SK-N-SH (cell line): Measurements from ENCODE around the gene ERC1. TPM values are rescaled to one million over a fixed set of nuclear protein-coding genes. Genes with fewer than 3 reads are reported as not detected.

Experiments
- CTCF ChIA-PET: fragments of 300-600, 350-600 bp; formaldehyde crosslinking; extraction: SDS; loops from one replicate; lab custom pipeline; 2021; lab: Yijun Ruan, JAX
- POLR2A ChIA-PET: fragments of 350-600 bp; sonication (Branson Sonifier 250); formaldehyde crosslinking; extraction: SDS; loops from one replicate; lab custom pipeline; 2020; ENCODE audit warnings: antibody characterized with exemption, inconsistent platforms; lab: Yijun Ruan, JAX
- DNase-seq: peaks from one replicate; pipeline ENCODE4 v3.0.0; 2012
- H2AFZ ChIP-seq: fragments of 200-600 bp; sonication (generic); 2 replicates; pipeline ENCODE4 v1.8.1; 2016; ENCODE audit warnings: antibody characterized with exemption, mild to moderate bottlenecking, low read depth
- H3F3A ChIP-seq: fragments of 200-600 bp; sonication (generic); replicated peaks from 2 replicates; pipeline ENCODE3; 2016; ENCODE audit warnings: antibody characterized with exemption, mild to moderate bottlenecking; ENCODE audit not compliant: insufficient read depth
- H3K27ac ChIP-seq, 2 experiments: fragments of 200-500 bp in 1 of 2; fragments of 200-600 bp in 1 of 2; sonication (Bioruptor generic) in 1 of 2; sonication (generic), shearing (Covaris generic) in 1 of 2; 2 replicates each; pipeline versions ENCODE4 v1.5.1 to v1.6.1; 2014 to 2016; ENCODE audit warnings: low read depth in 2 of 2, inconsistent platforms in 1 of 2, low read length in 1 of 2, mild to moderate bottlenecking in 1 of 2, mixed read lengths in 1 of 2
- H3K27me3 ChIP-seq: fragments of 200-600 bp; sonication (generic), shearing (Covaris generic); 2 replicates; pipeline ENCODE4 v1.6.1; 2016; ENCODE audit warnings: mixed run types; ENCODE audit not compliant: insufficient read depth
- H3K36me3 ChIP-seq, 2 experiments: fragments of 200-500 bp in 1 of 2; fragments of 200-600 bp in 1 of 2; sonication (Bioruptor generic) in 1 of 2; sonication (generic) in 1 of 2; replicated peaks in 1 of 2; 2 replicates each; pipeline versions ENCODE3 to v1.5.1; 2014 to 2016; ENCODE audit warnings: low read length in 1 of 2, mild to moderate bottlenecking in 1 of 2; ENCODE audit not compliant: insufficient read depth in 2 of 2, control insufficient read depth in 1 of 2
- H3K4me1 ChIP-seq, 2 experiments: fragments of 200-500 bp in 1 of 2; fragments of 200-600 bp in 1 of 2; sonication (Bioruptor generic) in 1 of 2; sonication (generic), shearing (Covaris generic) in 1 of 2; 2 replicates each; pipeline versions ENCODE4 v1.5.1 to v1.6.1; 2014 to 2016; ENCODE audit warnings: low read depth in 1 of 2, low read length in 1 of 2, mixed run types in 1 of 2; ENCODE audit not compliant: insufficient read depth in 2 of 2, control insufficient read depth in 1 of 2
- H3K4me2 ChIP-seq: fragments of 200-600 bp; sonication (generic), shearing (Covaris generic); 2 replicates; pipeline ENCODE4 v1.6.1; 2017; ENCODE audit warnings: mixed run types
- H3K4me3 ChIP-seq, 2 experiments: fragments of 200-500 bp in 1 of 2; fragments of 200-600 bp in 1 of 2; sonication (Bioruptor generic) in 1 of 2; sonication (generic), shearing (Covaris generic) in 1 of 2; 2 replicates each; pipeline versions ENCODE4 v1.5.1 to v1.8.1; 2014 to 2016; ENCODE audit warnings: low read depth in 2 of 2, inconsistent platforms in 1 of 2, low read length in 1 of 2, mild to moderate bottlenecking in 1 of 2, mixed read lengths in 1 of 2, moderate library complexity in 1 of 2
- H3K79me2 ChIP-seq: fragments of 200-600 bp; sonication (generic); 2 replicates; pipeline ENCODE4 v1.8.1; 2017; ENCODE audit warnings: mild to moderate bottlenecking; ENCODE audit not compliant: insufficient read depth
- H3K9ac ChIP-seq: fragments of 200-600 bp; sonication (generic); 2 replicates; pipeline ENCODE4 v1.6.1; 2017; ENCODE audit warnings: mixed run types
- H3K9me2 ChIP-seq: fragments of 200-600 bp; sonication (generic); 2 replicates; pipeline ENCODE4 v1.6.1; 2017; ENCODE audit warnings: mixed run types
- H3K9me3 ChIP-seq: fragments of 200-600 bp; sonication (generic); 2 replicates; pipeline ENCODE4 v1.6.1; 2017; ENCODE audit warnings: mixed run types, mild to moderate bottlenecking, moderate library complexity
- H4K20me1 ChIP-seq: fragments of 200-600 bp; sonication (generic); 2 replicates; pipeline ENCODE4 v1.6.1; 2017; ENCODE audit warnings: mild to moderate bottlenecking, mixed run types; ENCODE audit not compliant: insufficient read depth
- ELF1 ChIP-seq: IDR thresholded peaks from 2 replicates; pipeline ENCODE4 v1.4.0; 2012
- EZH2phosphoT487 ChIP-seq: fragments of 200-600 bp; sonication (generic); IDR thresholded peaks from 2 replicates; pipeline ENCODE4 v1.6.1; 2017; ENCODE audit warnings: low read depth, mixed run types, mild to moderate bottlenecking, antibody characterized with exemption, moderate library complexity, borderline replicate concordance
- FOXJ3 ChIP-seq: sonication (generic); formaldehyde crosslinking; IDR thresholded peaks from 2 replicates; pipeline ENCODE4 v1.5.1; 2020; ENCODE audit warnings: mild to moderate bottlenecking, missing genetic modification reagents
- GATA2 ChIP-seq: sonication (generic); formaldehyde crosslinking; IDR thresholded peaks from 2 replicates; pipeline ENCODE4 v1.5.0; 2020; ENCODE audit warnings: mild to moderate bottlenecking, missing genetic modification reagents
- JUND ChIP-seq: IDR thresholded peaks from 2 replicates; pipeline ENCODE4 v1.4.0; 2012
- MEF2A ChIP-seq: IDR thresholded peaks from 2 replicates; pipeline ENCODE4 v1.4.0; 2012; ENCODE audit warnings: low read depth, borderline replicate concordance
- MXI1 ChIP-seq: IDR thresholded peaks from 2 replicates; pipeline ENCODE4 v1.6.1; 2012; ENCODE audit warnings: mild to moderate bottlenecking, low read depth, low read length, improper control_type of control experiment
- NFIC ChIP-seq: IDR thresholded peaks from 2 replicates; pipeline ENCODE4 v1.4.0; 2012; ENCODE audit warnings: borderline replicate concordance
- POLR2AphosphoS5 ChIP-seq: IDR thresholded peaks from 2 replicates; pipeline ENCODE4 v1.6.1; 2012; ENCODE audit warnings: low read depth, low read length
- RAD21 ChIP-seq: IDR thresholded peaks from 2 replicates; pipeline ENCODE4 v1.6.1; 2012; ENCODE audit warnings: mild to moderate bottlenecking, low read length
- RCOR1 ChIP-seq: fragments of 150-350 bp; IDR thresholded peaks from 2 replicates; pipeline ENCODE4 v1.6.1; 2017; ENCODE audit warnings: antibody characterized with exemption, low read length
- SIN3A ChIP-seq: IDR thresholded peaks from 2 replicates; pipeline ENCODE4 v1.6.1; 2012; ENCODE audit warnings: low read depth, mild to moderate bottlenecking, low read length, moderate library complexity, borderline replicate concordance
- YY1 ChIP-seq: IDR thresholded peaks from 2 replicates; pipeline ENCODE4 v1.4.0; 2012; ENCODE audit warnings: low read depth, mild to moderate bottlenecking
- WGBS: methylation state at CpG from one replicate; pipeline ENCODE4 v1.1.6; 2017; ENCODE audit warnings: low lambda C conversion rate; 5-methylcytosine and 5-hydroxymethylcytosine counted together
- polyA plus RNA-seq, 3 experiments: library from polyadenylated mRNA; depleted of rRNA; stranded (reverse); fragments of >200 nt; gene quantifications; 2 replicates each; pipeline ENCODE4 v1.2.3, GENCODE V29; 2012
- TF ChIP-seq, protein P1 (sequence below): IDR thresholded peaks from 2 replicates; pipeline ENCODE4 v1.4.0; 2012; ENCODE audit warnings: low read depth
- TF ChIP-seq, protein P2 (sequence below): fragments of 200-600 bp; sonication (generic); IDR thresholded peaks from 2 replicates; pipeline ENCODE4 v1.6.1; 2017; ENCODE audit warnings: antibody characterized with exemption, mild to moderate bottlenecking, moderate library complexity

ERC1 gene
- polyA plus RNA-seq, 1 of the 3 experiments (the other 2 are of a cell fraction) = 7.5 TPM

DNA sequence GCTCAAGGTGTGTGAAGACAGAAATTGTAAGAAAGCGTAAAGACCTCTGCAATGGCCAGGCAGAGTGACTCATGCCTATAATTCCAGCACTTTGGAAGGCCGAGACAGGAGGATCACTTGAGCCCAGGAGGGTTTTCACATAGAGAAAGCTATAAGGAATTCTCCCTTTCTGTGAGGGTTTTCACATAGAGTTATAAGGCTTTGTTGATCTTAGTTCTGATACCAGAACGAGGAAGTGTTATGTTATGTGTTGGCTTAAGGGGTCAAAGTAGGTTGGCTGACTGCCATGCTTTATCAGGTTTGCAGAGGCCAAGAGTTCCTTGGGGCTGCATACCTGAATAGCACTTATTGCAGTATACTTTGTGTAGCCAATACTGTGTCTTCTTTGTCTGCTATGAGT is 139.1 kb downstream of the ERC1 start:
- H3K79me2 ChIP-seq = peaks cover 11% of the 10 kb centered on the region; the same call in 1 of the 2 replicates
- H3K4me1 ChIP-seq = peaks cover 6 to 10% of the 10 kb centered on the region in 2 experiments; a peak in 2 of 4 replicates
- peaks cover 9% of the 10 kb centered on the region for H3F3A ChIP-seq
- H3K9me3 ChIP-seq = no peaks in the 10 kb centered on the region
- no peak for DNase-seq
- 47% methylated on average over 3 of the region's 3 CpGs for WGBS
- POLR2A ChIA-PET = no interaction called here
- H3K9ac ChIP-seq = no peak overlapping the region
- no peak overlapping the region for H3K27ac ChIP-seq
- peak; percentile 6; the same call in 1 of the 2 replicates for TF ChIP-seq NFIC
- no peak for TF ChIP-seq ELF1
- no peaks in the 10 kb centered on the region for H3K27me3 ChIP-seq
- CTCF ChIA-PET = interaction anchor here (0.6 to 4.8 kb wide), 5 partner anchors 11 to 475 kb away, joined by 3 to 35 read pairs (median 3); no protein-coding TSS in a partner anchor
- no peaks in the 10 kb centered on the region for H4K20me1 ChIP-seq
- no peak overlapping the region for H2AFZ ChIP-seq
- peaks cover 0 to 3% of the 10 kb centered on the region in 2 experiments for H3K36me3 ChIP-seq
- H3K9me2 ChIP-seq = no peaks in the 10 kb centered on the region
- H3K4me3 ChIP-seq = no peak overlapping the region
- H3K4me2 ChIP-seq = no peak overlapping the region

DNA sequence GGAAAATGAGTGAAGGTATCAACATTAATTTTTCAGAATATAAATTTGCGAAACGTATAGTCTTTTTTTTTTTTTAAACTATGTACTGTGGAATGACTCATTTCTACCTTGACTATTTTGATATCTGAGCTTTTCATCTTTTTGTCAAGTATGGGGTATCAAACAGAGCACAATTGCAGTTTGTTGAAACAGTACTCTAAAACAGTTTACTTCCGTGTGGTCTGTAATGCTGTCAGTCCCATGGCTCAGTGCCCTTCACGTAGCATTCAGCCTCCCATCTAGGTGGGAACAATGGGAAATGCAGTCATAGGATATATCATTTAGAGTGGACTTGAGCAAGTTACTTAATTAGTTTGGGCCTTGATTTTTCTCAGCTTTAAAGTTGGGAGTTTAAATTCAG is 139.5 kb downstream of the ERC1 start:
- H3K36me3 ChIP-seq = peaks cover 0 to 3% of the 10 kb centered on the region in 2 experiments
- H3K4me3 ChIP-seq = no peak overlapping the region
- no peaks in the 10 kb centered on the region for H3K27me3 ChIP-seq
- DNase-seq = no peak
- H3F3A ChIP-seq = peaks cover 9% of the 10 kb centered on the region
- ChIA-PET POLR2A (no interaction called here), CTCF (interaction anchor here (0.6 to 4.8 kb wide), 5 partner anchors 10 to 453 kb away, joined by 3 to 35 read pairs (median 3); no protein-coding TSS in a partner anchor)
- H3K9me2 ChIP-seq = no peaks in the 10 kb centered on the region
- no peaks in the 10 kb centered on the region for H3K9me3 ChIP-seq
- WGBS = 64% methylated on average over 4 of the region's 4 CpGs
- no peak overlapping the region for H3K9ac ChIP-seq
- H3K4me2 ChIP-seq = no peak overlapping the region
- no peak for TF ChIP-seq GATA2
- TF ChIP-seq ELF1 = no peak
- no peak for TF ChIP-seq YY1
- no peak for TF ChIP-seq MXI1
- TF ChIP-seq MEF2A = no peak
- no peak for TF ChIP-seq RCOR1
- no peak for TF ChIP-seq FOXJ3
- no peak for TF ChIP-seq SIN3A
- TF ChIP-seq EZH2phosphoT487 = no peak
- TF ChIP-seq, protein P1, sequence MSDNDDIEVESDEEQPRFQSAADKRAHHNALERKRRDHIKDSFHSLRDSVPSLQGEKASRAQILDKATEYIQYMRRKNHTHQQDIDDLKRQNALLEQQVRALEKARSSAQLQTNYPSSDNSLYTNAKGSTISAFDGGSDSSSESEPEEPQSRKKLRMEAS = no peak
- TF ChIP-seq POLR2AphosphoS5 = no peak
- TF ChIP-seq, protein P2, sequence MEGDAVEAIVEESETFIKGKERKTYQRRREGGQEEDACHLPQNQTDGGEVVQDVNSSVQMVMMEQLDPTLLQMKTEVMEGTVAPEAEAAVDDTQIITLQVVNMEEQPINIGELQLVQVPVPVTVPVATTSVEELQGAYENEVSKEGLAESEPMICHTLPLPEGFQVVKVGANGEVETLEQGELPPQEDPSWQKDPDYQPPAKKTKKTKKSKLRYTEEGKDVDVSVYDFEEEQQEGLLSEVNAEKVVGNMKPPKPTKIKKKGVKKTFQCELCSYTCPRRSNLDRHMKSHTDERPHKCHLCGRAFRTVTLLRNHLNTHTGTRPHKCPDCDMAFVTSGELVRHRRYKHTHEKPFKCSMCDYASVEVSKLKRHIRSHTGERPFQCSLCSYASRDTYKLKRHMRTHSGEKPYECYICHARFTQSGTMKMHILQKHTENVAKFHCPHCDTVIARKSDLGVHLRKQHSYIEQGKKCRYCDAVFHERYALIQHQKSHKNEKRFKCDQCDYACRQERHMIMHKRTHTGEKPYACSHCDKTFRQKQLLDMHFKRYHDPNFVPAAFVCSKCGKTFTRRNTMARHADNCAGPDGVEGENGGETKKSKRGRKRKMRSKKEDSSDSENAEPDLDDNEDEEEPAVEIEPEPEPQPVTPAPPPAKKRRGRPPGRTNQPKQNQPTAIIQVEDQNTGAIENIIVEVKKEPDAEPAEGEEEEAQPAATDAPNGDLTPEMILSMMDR = no peak
- no peak for TF ChIP-seq JUND
- no peak for TF ChIP-seq RAD21
- H3K4me1 ChIP-seq = peaks cover 6 to 10% of the 10 kb centered on the region in 2 experiments; a peak in 2 of 4 replicates
- H2AFZ ChIP-seq = no peak overlapping the region
- H4K20me1 ChIP-seq = no peaks in the 10 kb centered on the region
- H3K27ac ChIP-seq = no peak overlapping the region
- peaks cover 15% of the 10 kb centered on the region; the same call in 1 of the 2 replicates for H3K79me2 ChIP-seq
